Activated CD4-positive, alpha-beta T cell treated with anti-CD3 and anti-CD28 coated beads, Interleukin-2, amount 50 U/mL, for 16 hours (primary cell): ENCODE measurements around the gene SERGEF.

Source experiments
- DNase-seq: peaks from one replicate; pipeline ENCODE4 v3.0.0-alpha.2; 2020

Gene SERGEF

DNA sequence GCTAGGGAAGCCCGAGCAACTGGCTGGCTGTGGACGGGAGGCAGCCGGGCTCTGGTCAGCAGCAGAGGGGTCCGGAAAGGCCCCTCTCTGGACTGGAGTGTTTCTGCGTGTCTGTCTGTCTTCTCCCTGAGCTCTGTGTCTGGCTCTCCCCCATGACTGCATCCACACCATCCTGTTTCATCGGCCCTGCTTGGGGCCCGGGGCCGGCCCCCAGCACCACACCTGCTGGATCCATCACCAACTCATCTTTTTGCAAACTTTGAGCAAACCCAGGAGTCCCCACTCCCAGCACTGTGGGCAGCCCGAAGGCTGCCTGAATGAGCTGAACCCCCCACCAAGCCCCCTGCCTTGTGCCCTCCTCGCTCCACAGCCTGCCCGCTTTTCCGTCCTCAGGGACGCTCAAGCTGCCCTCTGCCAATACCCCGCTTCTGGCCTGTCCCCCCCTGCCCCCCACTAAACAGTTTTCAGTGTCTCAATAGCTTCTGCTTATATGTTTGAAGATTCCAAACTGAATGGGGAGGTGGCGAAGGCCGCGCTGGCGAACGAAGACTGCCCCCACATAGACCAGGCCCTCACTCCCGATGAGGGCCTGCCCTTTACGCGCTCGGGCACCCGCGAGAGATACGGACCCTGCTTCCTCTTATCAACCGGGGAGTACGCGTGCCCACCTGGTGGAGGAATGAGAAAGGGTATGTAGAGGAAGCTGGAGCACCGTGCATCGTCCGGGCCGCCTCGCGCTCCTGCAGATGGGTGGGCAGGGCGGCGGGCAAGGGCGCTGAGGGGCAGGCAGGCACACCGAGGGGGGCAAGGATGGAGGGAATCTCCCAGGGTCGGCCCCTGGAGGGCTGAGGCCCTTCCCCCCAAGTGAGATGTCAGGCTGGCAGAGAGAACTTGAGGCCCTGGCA is 233.6 kb downstream of the SERGEF start:
- no peak for DNase-seq

DNA sequence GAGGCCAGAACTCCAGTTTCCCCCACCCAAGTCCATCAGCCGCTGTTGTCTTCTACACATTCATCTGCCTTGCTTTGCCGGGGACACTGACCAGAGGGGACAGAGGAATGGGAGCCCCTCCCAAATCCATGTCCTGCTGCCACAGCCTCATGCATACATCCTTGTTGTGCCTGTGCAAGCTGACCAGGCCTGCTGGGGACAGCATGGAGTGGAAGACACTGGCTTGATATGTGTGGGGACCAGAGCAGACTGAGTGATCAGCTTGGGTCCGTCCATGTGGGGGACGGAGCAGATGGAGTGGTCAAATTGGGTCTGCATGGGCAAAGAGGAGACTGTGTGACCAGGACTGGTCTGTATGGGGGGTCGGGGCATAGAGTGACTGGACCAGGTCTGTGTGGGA is 234.5 kb downstream of the SERGEF start:
- DNase-seq: no peak

DNA sequence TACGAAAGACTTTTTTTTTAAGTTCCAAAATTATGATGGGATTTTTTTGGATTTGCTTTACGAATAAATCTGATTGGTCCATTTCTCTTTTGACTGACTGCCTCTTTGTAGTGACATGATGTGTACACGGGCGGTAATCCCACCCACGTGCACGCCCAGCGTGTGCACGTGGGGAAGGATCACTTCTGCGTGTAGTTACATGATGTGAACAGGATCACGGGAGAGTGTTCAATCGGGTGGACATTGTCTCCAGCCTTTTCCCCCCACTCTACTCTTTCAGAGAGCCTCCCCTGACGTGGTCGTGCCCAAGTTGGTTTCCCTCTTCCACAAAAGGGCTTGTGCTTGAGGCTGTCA is 235.1 kb downstream of the SERGEF start:
- DNase-seq: no peak

DNA sequence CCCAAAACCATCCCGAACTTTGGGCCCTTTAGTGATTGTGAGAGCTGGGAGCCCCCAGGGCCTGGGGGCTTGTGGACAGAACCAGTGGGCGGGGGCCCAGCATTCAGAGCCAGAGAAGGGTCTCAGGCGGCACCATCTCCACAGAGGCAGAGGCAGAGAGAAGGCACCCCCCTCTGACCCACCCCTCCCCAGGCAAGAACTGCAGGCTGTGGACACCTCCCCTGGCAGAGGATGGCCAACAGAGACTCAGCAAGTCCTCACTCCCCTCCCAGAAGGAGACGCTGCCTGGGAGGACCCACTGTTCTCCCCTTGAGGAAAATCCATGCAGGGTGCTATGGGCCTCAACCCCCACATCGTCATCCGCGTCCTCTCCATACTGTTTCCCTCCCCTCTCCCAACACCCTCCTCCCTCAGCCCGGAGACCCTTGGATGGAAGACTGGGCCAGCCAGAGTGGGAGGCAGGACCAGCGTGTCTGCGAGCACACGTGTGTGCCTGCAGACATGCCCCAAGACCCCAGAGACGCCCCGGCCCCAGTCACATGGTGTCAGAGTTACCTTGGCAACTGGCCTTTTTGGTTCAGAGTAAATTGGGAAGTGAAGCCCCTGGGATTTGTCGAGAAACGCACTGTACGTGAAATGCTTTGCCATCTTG is 235.6 kb downstream of the SERGEF start:
- no peak for DNase-seq

DNA sequence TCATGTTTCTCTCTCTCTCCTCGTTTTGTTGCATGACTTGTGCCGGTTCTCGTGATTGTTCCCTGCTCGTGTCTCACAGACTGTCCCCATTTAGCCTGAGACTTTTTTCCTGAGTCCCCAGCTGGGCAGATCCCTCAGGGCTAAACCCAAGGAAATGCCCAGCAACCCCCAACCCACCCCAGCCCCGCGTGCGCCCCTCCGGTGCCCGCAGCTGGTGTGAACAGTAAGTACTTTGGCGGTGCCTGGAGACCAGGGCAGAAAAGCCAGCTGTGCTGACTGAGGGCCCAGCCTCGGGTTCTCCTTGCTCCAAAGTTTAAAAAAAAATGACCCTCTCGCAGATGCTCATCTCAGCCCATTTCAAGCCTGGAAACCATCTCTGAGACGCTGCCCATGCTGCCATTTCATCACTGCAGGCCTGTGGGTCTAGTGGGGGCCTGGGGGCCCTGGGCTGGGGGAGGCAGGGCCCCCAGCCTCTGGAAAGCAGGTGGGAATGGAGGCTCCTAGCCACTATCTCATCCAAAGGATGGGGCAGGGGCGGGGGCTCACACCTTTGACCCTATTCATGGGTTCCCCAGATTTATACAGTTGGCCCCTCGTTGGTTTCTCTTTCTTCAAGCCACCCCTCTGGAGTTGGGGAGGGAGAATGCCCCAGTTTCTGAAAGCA is 236.5 kb downstream of the SERGEF start:
- DNase-seq: no peak

DNA sequence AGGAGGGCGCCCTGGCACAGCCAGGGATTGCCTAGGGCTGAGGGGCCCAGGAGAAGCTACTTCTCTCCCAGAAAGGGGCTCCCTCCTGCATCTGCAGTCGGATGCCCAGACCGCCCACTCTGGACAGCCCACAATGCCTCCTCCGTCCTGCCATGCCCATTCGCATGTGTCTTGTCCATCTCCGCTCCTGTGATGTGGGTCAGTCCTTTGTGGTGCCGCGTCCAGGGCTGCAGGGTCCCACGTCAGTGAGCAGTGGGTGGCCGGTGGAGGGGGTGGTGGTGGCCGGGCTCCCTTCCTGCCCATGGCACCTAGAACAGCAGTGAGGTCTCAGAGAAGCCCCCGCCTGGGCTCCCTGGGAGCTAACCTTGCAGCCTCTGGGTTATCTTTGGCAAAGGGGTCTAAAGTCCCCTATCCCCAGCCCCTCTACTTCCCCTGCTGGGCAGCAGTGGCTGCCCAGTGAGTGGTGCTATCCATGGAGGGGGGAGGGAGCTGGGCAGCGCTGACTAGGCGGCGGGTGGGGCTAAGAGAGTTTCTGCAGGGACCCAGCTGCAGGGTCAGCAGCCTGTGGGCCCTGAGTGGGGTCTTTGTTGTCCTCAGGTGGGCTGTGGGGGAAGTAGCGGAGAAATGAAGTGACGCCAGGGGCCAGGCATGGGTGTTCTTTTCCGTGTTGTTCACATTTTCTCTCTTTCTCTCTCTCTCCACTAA is 237.2 kb downstream of the SERGEF start:
- no peak for DNase-seq

DNA sequence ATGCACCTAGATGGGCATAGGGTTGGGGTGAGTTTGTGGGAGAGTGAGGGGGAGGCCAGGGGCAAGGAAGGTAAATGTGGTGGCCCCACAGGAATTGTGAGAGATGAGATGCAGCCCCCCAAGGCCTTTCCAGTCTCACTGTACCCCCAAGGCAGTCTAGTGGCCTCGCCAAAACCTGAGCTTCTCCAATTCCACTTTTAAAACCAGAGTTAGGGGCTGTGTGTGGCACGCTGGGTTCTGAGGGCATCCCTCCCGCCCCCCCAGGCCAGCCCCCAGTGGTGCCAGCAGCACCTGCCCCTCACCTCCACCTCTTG is 237.9 kb downstream of the SERGEF start:
- no peak for DNase-seq

DNA sequence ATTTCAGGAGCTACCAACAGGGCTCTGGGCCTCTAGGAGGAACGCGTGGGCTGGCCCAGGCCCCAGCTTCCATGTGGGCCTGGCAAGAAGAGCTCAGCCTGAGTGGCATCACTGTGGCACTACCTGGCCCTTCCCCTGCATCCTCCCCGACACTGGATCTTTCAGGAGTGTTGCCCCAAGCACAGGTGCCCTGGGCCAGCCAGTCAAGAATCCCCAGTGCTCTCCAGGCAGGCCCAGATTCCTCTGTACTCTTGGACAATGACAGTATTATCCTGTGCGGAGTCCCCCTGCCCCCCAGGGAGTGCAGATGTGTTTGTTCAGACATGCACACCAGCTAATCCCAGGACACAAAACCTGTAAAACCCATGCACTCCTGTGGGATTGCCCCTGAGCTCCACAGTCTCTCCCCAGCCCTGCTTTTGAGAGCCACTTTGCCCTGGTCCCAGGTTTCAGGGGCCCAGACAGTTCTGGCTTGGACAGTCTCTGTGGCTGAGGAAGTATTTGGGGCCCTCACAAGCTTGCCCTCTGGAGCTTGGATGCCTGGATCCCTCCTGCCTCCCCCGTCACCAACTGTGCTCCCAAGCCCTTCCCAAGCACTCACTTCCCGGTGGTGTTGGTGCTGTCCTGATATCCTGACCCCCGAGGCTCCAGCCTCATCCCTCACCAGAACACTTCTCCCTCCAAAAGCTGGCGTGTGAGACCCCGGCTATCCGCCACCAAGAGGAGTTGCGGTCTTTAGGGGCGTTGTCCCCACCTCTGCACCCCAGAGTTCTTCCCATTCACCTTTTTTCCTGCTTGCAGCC is 238.4 kb downstream of the SERGEF start:
- no peak for DNase-seq

DNA sequence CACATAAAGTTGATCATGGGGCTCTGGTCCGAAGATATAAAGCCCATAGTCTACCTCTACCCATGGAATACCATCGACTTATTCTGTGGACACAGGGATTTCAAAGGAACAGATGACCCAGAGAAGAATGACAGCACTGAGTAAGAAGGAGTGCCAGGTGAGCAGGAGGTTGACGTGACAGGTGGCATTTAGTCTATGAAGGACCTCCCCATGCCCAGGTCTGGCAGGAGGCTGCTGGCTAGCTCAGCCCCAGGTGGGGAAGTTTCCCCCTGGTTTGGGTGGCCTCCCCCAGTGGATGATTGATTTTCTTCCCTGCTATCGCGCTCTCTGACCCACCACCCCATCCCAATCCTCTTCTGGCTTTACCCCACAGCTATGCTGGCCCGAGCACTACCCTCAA is 239.2 kb downstream of the SERGEF start:
- DNase-seq: no peak

DNA sequence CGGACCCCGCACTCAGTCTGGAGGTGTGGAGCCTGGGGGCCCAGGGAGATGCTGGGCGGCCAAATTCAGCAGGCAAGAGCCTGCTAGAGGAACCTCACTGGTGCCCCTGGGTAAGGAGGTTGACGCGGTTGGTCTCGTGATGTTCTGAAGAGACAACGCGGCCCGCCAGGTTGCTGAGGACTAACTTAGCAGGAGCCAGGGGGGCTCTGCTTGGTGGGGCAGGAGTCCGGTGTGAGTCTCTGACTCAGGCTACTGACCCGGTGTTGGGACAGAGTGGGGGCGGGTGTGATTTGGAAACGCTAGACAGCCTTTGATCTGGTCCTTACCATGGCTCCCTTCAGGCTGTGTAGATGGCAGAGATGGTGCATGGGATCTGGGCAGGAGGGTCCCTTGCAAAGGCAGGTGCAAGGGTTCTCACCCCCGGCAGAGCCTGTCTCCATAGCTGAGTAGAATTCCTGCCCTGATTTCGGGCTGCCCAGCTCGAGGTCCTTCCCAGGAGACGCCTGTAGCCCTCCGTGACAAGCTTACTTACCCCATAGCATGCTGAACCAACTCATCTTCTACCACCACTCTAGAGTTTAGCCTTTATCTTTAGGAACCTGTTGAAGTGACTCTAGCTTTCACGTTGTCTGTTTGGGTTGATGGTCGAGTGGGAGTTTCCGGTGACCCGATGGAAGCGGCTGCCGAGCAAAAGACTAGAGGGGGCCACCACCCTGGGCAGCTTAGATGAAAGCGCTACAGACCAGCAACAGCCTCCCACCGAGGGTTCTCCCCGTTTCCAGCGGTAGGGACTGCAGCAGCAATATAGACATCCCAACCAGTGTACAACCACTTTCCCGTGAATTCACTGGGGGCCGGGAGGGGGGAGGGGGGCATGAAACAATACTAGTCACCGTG is 239.9 kb downstream of the SERGEF start:
- DNase-seq: no peak

DNA sequence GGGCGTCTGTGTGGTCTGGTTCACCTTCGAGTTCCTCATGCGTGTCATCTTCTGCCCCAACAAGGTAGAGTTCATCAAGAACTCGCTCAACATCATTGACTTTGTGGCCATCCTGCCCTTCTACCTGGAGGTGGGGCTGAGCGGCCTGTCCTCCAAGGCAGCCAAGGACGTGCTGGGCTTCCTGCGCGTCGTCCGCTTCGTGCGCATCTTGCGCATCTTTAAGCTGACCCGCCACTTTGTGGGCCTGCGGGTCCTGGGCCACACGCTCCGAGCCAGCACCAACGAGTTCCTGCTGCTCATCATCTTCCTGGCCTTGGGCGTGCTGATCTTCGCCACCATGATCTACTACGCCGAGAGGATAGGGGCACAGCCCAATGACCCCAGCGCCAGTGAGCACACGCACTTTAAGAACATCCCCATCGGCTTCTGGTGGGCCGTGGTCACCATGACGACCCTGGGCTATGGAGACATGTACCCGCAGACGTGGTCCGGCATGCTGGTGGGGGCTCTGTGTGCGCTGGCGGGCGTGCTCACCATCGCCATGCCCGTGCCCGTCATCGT is 240.9 kb downstream of the SERGEF start:
- no peak for DNase-seq

DNA sequence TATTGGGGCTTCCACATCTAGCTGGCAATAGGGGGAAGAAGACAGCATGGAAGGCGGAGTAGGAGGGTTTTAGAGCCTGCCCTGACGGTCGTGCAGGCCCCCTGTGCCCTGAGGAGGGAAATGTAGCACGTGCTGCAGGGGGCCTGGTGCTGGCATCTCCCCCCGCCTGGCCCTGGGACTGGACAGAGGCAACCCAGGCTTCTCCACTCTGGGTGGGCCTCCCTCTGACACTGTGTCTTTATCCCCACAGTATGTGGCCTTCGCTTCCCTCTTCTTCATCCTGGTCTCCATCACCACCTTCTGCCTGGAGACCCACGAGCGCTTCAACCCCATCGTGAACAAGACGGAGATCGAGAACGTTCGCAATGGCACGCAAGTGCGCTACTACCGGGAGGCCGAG is 241.4 kb downstream of the SERGEF start:
- DNase-seq: no peak

DNA sequence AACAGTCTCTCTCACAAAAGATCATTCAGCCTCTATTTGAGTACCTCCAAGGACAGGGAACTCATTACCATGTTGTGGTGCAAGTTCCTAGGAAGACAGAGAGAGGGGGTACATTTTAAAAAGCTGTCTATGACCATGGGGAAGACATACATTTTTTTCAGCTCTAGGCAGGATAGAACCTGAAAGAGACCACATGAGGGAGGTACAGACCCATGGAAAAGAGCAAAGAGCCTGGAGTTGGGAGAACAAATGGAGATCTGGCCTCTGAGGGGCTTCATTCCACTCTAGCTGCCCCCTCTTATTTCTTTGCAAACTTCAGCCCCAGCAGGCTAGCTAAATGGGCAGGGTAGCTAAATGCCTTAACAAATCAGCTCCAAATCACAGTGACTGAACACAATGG is 241.9 kb downstream of the SERGEF start:
- DNase-seq: no peak

DNA sequence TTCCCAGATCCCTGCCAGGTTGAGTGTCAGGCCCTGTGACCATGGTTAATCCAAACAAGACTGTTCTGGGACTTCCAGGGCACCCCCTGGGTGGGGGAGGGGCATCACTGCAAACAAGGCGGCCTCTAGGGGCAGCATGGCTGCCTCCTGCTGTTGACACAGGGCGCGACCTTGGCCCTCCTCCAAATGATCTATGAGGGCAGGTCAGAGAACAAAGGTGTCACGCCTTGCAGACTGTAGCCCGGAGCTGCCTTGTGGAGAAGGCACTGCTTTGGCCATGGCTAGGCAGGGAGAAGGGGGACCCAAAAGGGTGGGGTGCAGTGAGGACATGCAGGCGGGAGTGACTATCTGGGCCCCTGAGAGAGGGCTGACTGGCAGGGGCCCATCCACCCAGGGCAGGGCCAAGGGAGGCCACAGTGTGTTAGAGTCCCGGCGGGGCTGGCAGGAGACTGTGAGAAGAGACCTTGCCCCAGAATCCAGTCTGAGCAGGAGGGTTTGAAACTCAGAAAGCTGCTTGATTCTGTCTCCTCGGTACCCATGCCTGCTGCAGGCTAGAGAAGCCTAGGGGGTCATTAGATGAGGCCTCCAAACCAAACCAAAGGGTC is 242.7 kb downstream of the SERGEF start:
- DNase-seq: no peak

DNA sequence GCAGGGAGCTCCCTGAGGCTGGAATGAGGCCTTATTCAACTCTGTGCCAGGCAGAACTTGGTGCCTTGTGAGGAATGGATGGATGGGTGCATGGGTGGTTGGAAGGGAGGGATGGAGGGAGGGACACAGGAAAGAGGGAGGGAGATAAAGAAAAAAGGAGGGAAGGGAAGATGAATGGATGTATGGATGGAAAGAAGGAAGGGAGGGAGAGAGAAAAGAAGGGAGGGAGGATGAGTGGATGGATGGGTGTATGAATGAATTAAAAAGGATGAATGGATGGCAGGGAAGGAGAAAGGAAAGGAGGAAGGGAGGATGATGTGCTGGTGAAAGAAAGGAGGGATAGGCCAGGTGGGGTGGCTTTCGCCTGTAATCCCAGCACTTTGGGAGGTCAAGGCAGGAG is 243.6 kb downstream of the SERGEF start:
- DNase-seq: no peak

DNA sequence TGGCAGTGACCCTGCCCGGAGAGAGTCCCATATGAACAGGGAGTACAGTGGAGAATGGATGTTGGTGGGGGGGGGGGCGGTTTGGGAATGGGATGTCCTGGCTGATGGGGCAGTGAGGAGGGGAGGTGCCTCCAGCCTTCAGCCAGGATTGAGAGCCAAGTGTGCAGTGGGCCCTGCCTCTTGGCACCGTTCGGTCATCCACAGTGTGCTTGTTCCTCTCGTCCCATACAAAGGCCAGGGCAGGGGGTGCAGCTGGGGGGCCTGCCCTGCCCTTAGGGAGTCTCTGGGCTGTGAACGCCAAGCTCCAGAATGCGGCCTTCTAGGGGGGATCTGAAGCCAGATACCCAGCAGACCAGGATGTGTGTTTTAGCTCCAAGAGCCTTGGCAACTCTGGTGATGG is 244.3 kb downstream of the SERGEF start:
- no peak for DNase-seq

DNA sequence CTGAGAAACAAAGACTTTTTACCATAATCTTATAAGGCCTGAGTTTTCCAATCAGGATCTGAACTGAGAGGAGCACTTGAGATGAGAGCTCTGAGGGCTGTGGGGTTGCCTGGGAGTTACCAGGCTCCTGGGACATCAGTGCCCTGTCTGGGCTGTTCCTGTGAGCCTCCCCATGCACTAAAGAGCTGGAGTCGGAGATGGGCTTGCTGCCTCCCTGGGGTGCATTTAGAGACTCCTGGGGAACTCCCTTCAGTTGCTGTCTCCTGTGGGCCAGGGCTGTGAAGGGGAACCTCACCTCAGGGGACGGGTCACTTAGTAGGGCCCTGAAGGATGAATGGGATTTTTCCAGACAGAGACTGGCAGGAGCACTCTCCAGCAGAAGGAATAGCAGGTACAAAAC is 244.9 kb downstream of the SERGEF start:
- no peak for DNase-seq

DNA sequence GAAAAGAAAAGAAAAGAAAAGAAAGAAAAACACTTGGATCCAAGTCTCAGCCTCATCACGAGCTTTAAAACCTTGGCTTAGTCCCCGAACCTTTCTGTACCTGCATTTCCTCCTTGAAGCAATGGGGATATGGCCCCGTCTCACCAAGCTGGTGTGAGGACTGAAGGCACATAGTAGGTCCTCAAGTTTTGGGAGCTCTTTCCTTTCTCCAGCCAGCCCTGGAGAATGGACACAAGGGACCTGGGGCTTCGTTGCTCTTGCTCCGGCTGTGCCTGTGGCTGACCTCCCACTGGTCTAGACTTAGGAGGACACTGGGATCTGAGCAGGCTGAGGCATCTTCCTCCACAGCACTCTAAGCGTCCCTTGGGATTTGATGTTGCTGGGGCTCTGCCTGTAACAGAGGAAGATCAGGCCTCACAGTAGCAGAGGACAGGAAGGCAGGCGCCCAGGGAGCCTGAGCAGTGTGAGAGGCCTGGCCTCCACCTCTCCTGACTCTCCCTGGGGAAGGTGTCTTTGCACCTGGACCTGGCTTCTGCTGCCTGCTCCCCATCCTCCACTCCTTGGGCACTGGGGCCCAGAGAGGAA is 245.5 kb downstream of the SERGEF start:
- no peak for DNase-seq

DNA sequence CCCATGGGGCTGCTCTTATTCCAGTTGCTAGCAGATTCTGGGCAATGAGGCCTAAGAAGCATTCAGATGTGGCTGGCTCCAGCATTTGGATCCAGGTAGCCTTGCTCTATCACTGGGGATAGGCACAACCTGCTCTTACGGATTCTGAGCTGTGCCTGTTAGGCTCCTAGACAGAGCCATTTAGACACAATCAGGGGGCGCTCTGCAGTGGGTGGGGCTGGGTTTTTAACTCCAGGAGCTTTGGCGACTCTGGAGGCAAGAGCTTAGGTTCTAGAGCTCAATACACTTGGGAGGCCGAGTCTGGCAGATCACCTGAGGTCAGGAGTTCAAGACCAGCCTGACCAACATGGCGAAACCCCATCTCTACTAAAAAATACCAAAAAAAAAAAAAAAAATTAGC is 246.3 kb downstream of the SERGEF start:
- DNase-seq: no peak

DNA sequence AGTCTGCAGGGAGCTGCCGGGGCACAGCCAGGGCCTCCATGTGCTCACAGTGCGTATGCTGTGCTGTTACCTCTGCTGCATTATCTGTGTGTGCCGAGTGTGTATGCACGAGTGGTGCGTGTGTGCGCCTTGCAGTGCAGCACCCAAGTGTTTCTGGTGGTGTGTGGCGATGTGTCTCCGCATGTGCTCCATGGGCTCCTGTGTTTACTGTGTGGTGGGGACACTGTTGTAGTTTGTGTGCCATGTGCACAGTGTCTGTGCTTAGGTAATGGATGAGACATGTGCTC is 246.8 kb downstream of the SERGEF start:
- DNase-seq: no peak
